Esophagus squamous epithelium (tissue), 4 donors: ENCODE results near the gene GPHN.

Source experiments
- POLR2A ChIP-seq, 4 donors: fragments of 450-650 bp; IDR thresholded peaks; one replicate each; pipeline ENCODE4 v1.6.1; 2017; ENCODE audit warnings: antibody characterized with exemption in 4 of 4, mild to moderate bottlenecking in 4 of 4, moderate library complexity in 3 of 4
- TF ChIP-seq, protein P1 (sequence below), 6 experiments: fragments of 450-650 bp in 4 of 6; fragments of 200-600 bp in 2 of 6; sonication (generic) in 2 of 6; IDR thresholded peaks; one replicate each; pipeline ENCODE4 v1.5.1; 2016 to 2019; ENCODE audit warnings: antibody characterized with exemption in 6 of 6, mild to moderate bottlenecking in 4 of 6, moderate library complexity in 4 of 6

DNA sequence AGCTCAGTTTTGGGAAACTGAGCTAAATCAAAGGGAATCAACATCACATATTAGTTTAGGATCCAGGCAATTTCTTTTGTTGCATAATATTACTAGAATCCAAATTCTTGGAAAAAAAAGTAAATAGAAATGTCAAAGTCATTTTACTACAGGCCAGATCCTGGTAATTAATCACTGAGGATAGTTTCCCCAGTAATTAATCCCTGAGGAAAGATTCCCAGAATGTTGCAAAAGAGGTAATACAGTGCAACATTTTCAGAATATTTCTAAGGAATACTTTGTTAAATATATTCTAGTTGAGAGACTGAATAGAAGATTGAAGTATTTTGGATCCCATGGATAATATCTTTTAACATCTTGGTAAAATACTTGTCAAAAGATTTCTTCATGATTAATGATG is 474.3 kb downstream of the GPHN start:
- TF ChIP-seq POLR2A (IDR thresholded peaks at IDR 0.05): no peak
- TF ChIP-seq, protein P1, sequence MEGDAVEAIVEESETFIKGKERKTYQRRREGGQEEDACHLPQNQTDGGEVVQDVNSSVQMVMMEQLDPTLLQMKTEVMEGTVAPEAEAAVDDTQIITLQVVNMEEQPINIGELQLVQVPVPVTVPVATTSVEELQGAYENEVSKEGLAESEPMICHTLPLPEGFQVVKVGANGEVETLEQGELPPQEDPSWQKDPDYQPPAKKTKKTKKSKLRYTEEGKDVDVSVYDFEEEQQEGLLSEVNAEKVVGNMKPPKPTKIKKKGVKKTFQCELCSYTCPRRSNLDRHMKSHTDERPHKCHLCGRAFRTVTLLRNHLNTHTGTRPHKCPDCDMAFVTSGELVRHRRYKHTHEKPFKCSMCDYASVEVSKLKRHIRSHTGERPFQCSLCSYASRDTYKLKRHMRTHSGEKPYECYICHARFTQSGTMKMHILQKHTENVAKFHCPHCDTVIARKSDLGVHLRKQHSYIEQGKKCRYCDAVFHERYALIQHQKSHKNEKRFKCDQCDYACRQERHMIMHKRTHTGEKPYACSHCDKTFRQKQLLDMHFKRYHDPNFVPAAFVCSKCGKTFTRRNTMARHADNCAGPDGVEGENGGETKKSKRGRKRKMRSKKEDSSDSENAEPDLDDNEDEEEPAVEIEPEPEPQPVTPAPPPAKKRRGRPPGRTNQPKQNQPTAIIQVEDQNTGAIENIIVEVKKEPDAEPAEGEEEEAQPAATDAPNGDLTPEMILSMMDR (IDR thresholded peaks at IDR 0.05): no peak
